Peyer's patch (tissue), 4 donors: ENCODE results near the gene ARHGAP22. TPM values are rescaled to one million over a fixed set of nuclear protein-coding genes. Genes with fewer than 3 reads are reported as not detected.

Experiments used
- DNase-seq, 3 donors: peaks; one replicate each; pipeline ENCODE4 v3.0.0-alpha.2; 2017 to 2019
- H3K27ac ChIP-seq, 4 donors: fragments of 200-600 bp; sonication (generic); one replicate each; pipeline ENCODE4 v1.5.1; 2016 to 2019
- H3K27me3 ChIP-seq, 2 donors: fragments of 200-600 bp; sonication (generic); one replicate each; pipeline ENCODE4 v1.5.1; 2019
- H3K36me3 ChIP-seq, 3 donors: fragments of 200-600 bp; sonication (generic); one replicate each; pipeline ENCODE4 v1.5.1; 2016 to 2019
- H3K4me1 ChIP-seq, 4 donors: fragments of 200-600 bp; sonication (generic); one replicate each; pipeline ENCODE4 v1.5.1; 2016 to 2019
- H3K4me3 ChIP-seq, 4 donors: fragments of 200-600 bp; sonication (generic); 1 replicate in 3 of 4; 2 replicates in 1 of 4; pipeline ENCODE4 v1.5.1; 2016 to 2019; ENCODE audit warnings: mild to moderate bottlenecking in 1 of 4
- H3K9me3 ChIP-seq, 4 donors: fragments of 200-600 bp; sonication (generic); one replicate each; pipeline ENCODE4 v1.5.1; 2016 to 2019; ENCODE audit warnings: mild to moderate bottlenecking in 1 of 4
- POLR2A ChIP-seq, 2 donors: fragments of 450-650 bp; IDR thresholded peaks; one replicate each; pipeline ENCODE4 v1.5.1; 2017; ENCODE audit warnings: antibody characterized with exemption in 2 of 2, mild to moderate bottlenecking in 2 of 2, moderate library complexity in 2 of 2
- total RNA-seq, 4 donors: library from RNA; depleted of rRNA; stranded (reverse); fragments of >200 nt; gene quantifications; one replicate each; pipeline ENCODE4 v1.1.0, GENCODE V29; 2016
- TF ChIP-seq, protein P1 (sequence below), 6 experiments: fragments of 450-650 bp in 4 of 6; fragments of 200-600 bp in 2 of 6; sonication (generic) in 1 of 6; IDR thresholded peaks; one replicate each; pipeline ENCODE4 v1.5.1; 2017 to 2019; ENCODE audit warnings: antibody characterized with exemption in 6 of 6, mild to moderate bottlenecking in 3 of 6, moderate library complexity in 1 of 6

ARHGAP22 gene
- total RNA-seq, 4 donors from 2014 or later = 1.9 to 10.7 (median 8.3) TPM; not detected in 1

DNA sequence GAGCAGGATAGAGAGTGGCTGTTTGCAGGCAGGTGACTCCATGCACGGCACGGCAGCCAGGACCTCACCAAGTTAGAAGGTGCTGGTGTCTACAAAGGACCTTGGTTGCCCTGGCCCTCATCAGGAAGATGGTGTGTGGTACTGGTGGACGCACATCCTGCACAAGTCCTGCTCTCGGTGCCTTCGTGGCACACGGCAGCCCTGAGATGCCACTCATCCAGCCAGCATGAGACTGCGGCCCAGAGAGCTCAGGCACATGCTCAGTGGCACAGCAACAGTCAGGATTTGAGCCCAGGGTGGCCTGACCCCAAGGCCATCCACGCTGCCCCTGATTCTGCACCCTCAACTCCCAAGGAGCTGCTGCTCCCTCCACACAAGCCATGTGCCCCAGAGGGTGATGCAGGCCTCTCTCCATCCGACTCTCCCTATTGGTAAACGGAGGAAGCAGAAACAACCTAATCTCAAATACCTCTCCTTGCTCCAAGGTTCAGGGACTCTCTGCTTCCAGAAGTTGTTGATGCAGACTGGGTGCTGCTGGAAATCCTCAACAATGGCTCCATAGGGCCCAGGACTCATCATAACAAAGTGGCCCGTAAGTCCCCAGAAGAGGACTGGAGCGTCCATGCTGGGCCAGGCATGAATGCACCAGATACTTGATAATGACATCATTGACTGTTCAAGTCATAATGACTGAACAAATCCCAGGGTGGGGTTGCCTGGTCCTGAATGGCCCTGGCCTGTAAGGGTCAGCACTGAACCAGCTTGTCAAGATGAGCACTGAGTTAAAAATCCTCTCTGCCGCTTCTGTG, 93.6 kb downstream of the ARHGAP22 start:
- DNase-seq = peak in 1 of 3 donors; percentile 13
- no peak for TF ChIP-seq POLR2A (IDR thresholded peaks at IDR 0.05)
- TF ChIP-seq, protein P1, sequence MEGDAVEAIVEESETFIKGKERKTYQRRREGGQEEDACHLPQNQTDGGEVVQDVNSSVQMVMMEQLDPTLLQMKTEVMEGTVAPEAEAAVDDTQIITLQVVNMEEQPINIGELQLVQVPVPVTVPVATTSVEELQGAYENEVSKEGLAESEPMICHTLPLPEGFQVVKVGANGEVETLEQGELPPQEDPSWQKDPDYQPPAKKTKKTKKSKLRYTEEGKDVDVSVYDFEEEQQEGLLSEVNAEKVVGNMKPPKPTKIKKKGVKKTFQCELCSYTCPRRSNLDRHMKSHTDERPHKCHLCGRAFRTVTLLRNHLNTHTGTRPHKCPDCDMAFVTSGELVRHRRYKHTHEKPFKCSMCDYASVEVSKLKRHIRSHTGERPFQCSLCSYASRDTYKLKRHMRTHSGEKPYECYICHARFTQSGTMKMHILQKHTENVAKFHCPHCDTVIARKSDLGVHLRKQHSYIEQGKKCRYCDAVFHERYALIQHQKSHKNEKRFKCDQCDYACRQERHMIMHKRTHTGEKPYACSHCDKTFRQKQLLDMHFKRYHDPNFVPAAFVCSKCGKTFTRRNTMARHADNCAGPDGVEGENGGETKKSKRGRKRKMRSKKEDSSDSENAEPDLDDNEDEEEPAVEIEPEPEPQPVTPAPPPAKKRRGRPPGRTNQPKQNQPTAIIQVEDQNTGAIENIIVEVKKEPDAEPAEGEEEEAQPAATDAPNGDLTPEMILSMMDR (IDR thresholded peaks at IDR 0.05) = no peak
- no peaks in the 10 kb centered on the region for H3K27me3 ChIP-seq
- H3K4me3 ChIP-seq = no peak overlapping the region
- no peaks in the 10 kb centered on the region for H3K36me3 ChIP-seq
- no peaks in the 10 kb centered on the region for H3K9me3 ChIP-seq
- no peak overlapping the region for H3K27ac ChIP-seq
- H3K4me1 ChIP-seq = no peaks in the 10 kb centered on the region

DNA sequence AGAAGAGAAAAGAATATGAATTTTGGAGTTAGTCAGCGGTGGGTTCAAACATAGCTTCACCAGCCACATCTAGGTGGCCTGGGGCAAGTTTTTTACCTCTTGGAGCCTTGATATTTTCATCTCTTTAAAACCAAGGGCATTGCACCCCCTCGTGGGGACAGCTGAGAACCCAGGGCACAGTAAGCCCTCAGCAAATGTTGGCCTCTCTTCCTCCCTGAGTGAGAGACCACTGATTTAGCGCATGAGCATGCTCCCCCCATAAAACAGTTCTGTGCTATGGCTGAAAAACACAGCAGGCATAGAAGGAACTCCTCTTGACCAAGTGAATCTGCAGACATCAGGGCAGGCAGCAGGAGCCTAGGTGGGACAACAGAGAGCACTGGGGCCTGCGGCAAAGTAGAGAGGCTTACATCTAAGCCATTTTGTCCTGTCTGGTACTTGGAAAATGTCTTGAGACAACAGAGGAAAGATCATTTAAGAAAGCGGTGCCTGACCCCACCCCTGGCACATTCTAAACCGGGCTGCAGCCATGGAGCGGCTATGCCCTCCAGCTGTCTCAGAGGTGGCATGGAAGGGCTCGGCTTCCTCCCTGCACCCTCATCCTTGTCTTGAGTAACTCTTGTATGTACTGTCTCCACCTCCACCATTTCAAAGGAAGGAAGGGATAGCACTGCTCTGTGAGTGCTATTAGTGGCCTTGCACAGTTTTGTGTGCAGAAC, 94.7 kb downstream of the ARHGAP22 start:
- Histone ChIP-seq H3K9me3 (no peaks in the 10 kb centered on the region), H3K27me3 (no peaks in the 10 kb centered on the region), H3K4me3 (no peak overlapping the region), H3K4me1 (no peaks in the 10 kb centered on the region), H3K36me3 (no peaks in the 10 kb centered on the region), H3K27ac (no peak overlapping the region)
- no peak for TF ChIP-seq POLR2A (IDR thresholded peaks at IDR 0.05)
- TF ChIP-seq, protein P1 (IDR thresholded peaks at IDR 0.05) = peak in 2 of 6 experiments; percentile 9 to 18
- peak in 1 of 3 donors; percentile 33 for DNase-seq

DNA sequence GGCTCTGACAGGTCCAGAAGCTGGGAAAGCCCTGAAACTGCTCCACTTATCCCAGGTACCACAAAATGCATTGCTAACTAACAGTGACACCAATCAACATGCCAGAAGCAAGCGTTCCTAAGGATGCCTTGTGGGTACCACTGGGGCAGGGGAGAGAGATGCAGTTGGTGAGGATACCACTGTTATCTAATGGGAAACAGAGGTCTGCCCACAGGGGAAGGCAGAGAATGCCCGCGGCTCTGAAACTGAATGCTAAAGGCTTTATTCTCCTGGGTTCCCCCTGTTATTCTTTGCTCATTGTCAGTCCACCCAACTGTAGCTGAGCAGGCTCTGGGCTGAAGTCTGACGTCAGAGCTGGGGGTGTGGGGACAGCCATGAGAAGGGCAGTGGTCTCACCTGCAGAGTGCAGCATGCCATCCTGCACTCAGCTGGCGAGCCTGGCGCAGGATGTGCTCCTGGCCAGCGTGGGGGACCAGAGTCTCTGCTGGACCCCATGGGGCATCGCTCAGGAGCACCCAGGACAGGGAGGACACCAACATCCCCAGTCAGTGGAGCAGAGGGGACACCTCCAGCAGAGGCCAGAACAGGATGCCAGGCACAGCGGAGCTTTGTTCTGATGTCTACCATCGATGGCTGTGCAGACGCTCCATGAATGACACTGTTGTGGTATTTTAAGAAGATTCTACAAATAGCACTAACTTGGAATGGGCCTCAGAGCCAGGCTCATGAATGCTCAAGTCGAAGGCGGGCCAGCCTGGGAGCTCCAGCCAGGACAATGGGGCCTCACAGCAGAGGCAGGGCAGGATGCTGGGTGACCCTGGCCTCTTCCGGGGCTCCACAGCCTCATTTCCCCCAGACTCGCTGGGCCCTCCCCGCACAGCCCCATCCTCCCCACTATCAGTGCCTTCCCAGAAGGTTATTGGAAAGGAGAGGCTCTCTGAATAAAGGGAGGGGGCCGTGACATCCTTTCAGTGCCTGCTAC, 95.8 kb downstream of the ARHGAP22 start:
- no peaks in the 10 kb centered on the region for H3K36me3 ChIP-seq
- TF ChIP-seq, protein P1 (IDR thresholded peaks at IDR 0.05) = no peak
- no peaks in the 10 kb centered on the region for H3K9me3 ChIP-seq
- no peak for DNase-seq
- H3K27me3 ChIP-seq = no peaks in the 10 kb centered on the region
- no peaks in the 10 kb centered on the region for H3K4me1 ChIP-seq
- no peak overlapping the region for H3K4me3 ChIP-seq
- H3K27ac ChIP-seq = no peak overlapping the region

DNA sequence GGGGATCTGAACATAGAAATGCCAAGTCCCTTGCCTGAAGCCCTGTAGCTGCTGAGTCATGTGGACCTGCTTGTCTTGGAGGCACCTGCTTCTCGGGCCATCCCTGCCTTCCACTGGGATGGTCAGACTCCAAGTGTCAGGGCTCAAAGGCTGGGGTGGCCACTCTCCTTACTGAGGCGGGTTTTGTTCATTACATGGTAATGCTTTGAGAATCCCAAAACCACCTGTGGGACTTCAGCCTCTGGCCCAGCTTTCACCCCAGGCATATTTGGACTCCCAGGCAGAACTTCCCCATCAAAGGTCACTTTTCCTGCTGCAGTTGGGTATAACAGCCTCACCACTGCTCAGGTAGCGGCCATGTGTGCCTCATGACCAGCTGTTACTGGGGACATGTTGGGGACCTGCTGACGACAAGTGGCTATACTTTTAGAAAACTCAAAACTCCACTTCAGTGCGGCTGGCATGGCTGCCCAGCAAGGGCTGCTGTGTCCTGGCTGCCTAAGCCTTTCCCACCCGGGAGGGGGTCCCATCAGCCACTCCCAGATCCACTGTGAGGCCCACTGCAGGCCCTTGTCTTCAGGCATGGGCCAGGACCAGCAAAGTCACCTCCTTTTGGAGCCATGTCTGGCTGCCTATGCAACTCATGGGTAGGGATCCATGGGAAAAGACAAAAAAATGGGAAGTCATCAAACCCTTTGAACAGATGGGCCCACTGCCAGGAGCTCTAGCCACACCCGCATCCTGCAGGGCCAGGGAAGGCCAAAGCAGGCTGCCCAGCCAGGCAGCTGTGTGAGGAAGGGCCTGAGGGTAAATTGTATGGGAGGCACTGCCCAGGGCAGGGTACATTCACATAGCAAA, 96.7 kb downstream of the ARHGAP22 start:
- no peaks in the 10 kb centered on the region for H3K4me1 ChIP-seq
- TF ChIP-seq, protein P1 (IDR thresholded peaks at IDR 0.05) = no peak
- no peak for TF ChIP-seq POLR2A (IDR thresholded peaks at IDR 0.05)
- no peak overlapping the region for H3K4me3 ChIP-seq
- no peaks in the 10 kb centered on the region for H3K36me3 ChIP-seq
- H3K27me3 ChIP-seq = no peaks in the 10 kb centered on the region
- H3K9me3 ChIP-seq = no peaks in the 10 kb centered on the region
- H3K27ac ChIP-seq = no peak overlapping the region
- DNase-seq = no peak
